K562 (cell line): ENCODE results near the gene CRYBG2. TPM values are rescaled to one million over a fixed set of nuclear protein-coding genes. Genes with fewer than 3 reads are reported as not detected.

ENCODE experiments used
- CC2D1A ChIP-seq: fragments of 450-650 bp; IDR thresholded peaks from 2 replicates; pipeline ENCODE4 v1.6.1; 2017; ENCODE audit warnings: mild to moderate bottlenecking
- ERF ChIP-seq: fragments of 450-650 bp; formaldehyde crosslinking; IDR thresholded peaks from 2 replicates; pipeline ENCODE4 v1.4.0; 2020; ENCODE audit warnings: mild to moderate bottlenecking, mixed read lengths
- L3MBTL2 ChIP-seq: fragments of 450-650 bp; IDR thresholded peaks from 2 replicates; pipeline ENCODE4 v1.6.1; 2016; ENCODE audit warnings: mild to moderate bottlenecking, moderate library complexity
- POLR2AphosphoS2 ChIP-seq: IDR thresholded peaks from 2 replicates; pipeline ENCODE4 v1.6.1; 2012; ENCODE audit warnings: low read length, improper control_type of control experiment
- polyA plus RNA-seq, 8 experiments: library from polyadenylated mRNA; depleted of rRNA in 4 of 8; stranded (reverse) in 5 of 8; unstranded in 3 of 8; fragments of >200 nt; fragmentation: Nextera tagmentation in 2 of 8; fragmentation: Illumina TruSeq in 1 of 8; extraction: Ambion mirVana in 2 of 8; extraction: Trizol in 1 of 8; gene quantifications; 2 replicates each; pipeline versions ENCODE4 v1.2.1 to v1.2.3, GENCODE V29; 2011 to 2014; ENCODE audit warnings: inconsistent platforms in 1 of 8, missing spikeins in 1 of 8
- total RNA-seq, 7 experiments: library from RNA; depleted of rRNA in 6 of 7; stranded (reverse); fragments of >200 nt in 6 of 7; fragmentation: Illumina TruSeq in 2 of 7; extraction: Trizol in 2 of 7; gene quantifications; 2 replicates each; pipeline versions ENCODE4 v1.2.1 to v1.2.3, GENCODE V29; 2011 to 2021; ENCODE audit warnings: low replicate concordance in 1 of 7
- TF ChIP-seq, protein P1 (sequence below): fragments of 450-650 bp; IDR thresholded peaks from 2 replicates; pipeline ENCODE4 v1.6.1; 2016; ENCODE audit warnings: low read depth

Gene CRYBG2
- total and polyA plus RNA-seq, 9 of the 15 experiments (the other 6 are each of a cell fraction or from before 2014, with no cell fraction given) = 0.39 to 8.5 (median 3.7) TPM

DNA sequence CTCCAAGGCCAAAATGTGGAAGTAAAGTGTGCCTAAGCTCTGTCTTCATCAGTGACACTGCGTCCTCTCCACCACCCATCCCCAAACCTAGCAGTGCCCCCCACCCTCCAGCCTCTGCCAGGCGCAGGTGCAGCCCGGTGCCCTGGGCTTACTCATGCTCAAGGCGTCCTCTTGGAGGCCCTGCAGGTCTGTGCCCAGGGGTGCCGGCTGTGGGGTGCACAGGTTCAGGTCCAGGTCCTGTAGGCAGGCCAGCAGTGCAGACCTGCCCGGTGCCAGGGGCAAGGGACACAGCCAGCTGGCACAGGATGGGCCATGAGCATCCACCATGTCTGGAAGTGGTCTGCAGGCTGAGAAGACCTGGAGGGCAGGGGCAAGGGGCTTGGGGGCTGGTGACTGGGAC, 13.5 kb upstream of the CRYBG2 start (continued):
- TF ChIP-seq, protein P1, sequence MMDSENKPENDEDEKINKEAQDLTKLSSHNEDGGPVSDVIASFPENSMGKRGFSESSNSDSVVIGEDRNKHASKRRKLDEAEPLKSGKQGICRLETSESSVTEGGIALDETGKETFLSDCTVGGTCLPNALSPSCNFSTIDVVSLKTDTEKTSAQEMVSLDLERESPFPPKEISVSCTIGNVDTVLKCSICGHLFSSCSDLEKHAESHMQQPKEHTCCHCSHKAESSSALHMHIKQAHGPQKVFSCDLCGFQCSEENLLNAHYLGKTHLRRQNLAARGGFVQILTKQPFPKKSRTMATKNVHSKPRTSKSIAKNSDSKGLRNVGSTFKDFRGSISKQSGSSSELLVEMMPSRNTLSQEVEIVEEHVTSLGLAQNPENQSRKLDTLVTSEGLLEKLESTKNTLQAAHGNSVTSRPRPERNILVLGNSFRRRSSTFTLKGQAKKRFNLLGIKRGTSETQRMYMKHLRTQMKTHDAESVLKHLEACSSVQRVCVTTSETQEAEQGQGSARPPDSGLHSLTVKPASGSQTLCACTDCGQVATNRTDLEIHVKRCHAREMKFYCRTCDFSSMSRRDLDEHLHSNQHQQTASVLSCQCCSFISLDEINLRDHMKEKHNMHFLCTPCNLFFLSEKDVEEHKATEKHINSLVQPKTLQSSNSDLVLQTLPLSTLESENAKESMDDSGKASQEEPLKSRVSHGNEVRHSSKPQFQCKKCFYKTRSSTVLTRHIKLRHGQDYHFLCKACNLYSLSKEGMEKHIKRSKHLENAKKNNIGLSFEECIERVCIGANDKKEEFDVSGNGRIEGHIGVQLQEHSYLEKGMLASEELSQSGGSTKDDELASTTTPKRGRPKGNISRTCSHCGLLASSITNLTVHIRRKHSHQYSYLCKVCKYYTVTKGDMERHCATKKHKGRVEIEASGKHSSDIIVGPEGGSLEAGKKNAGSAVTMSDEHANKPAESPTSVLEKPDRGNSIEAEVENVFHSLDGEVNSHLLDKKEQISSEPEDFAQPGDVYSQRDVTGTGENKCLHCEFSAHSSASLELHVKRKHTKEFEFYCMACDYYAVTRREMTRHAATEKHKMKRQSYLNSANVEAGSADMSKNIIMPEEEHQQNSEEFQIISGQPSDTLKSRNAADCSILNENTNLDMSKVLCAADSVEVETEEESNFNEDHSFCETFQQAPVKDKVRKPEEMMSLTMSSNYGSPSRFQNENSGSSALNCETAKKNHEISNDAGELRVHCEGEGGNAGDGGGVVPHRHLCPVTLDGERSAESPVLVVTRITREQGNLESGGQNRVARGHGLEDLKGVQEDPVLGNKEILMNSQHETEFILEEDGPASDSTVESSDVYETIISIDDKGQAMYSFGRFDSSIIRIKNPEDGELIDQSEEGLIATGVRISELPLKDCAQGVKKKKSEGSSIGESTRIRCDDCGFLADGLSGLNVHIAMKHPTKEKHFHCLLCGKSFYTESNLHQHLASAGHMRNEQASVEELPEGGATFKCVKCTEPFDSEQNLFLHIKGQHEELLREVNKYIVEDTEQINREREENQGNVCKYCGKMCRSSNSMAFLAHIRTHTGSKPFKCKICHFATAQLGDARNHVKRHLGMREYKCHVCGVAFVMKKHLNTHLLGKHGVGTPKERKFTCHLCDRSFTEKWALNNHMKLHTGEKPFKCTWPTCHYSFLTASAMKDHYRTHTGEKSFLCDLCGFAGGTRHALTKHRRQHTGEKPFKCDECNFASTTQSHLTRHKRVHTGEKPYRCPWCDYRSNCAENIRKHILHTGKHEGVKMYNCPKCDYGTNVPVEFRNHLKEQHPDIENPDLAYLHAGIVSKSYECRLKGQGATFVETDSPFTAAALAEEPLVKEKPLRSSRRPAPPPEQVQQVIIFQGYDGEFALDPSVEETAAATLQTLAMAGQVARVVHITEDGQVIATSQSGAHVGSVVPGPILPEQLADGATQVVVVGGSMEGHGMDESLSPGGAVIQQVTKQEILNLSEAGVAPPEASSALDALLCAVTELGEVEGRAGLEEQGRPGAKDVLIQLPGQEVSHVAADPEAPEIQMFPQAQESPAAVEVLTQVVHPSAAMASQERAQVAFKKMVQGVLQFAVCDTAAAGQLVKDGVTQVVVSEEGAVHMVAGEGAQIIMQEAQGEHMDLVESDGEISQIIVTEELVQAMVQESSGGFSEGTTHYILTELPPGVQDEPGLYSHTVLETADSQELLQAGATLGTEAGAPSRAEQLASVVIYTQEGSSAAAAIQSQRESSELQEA = no peak
- TF ChIP-seq CC2D1A (no peak), ERF (CRISPR knock-in tag) (no peak), L3MBTL2 (no peak), POLR2AphosphoS2 (no peak)
- TF ChIP-seq, all 486 proteins: peak for 0
